CD4-positive, CD25-positive, alpha-beta regulatory T cell (primary cell): ENCODE data around the gene TSPYL1. TPM values are rescaled to one million over a fixed set of nuclear protein-coding genes. Genes with fewer than 3 reads are reported as not detected.

ENCODE experiments used
- ATAC-seq, 2 donors: fragments of 150-1000 bp; cut with Tn5 transposase; one replicate each; pipeline ENCODE4 v1.10.0; 2021; ENCODE audit warnings: low read depth in 2 of 2, moderate number of reproducible peaks in 2 of 2, moderate library complexity in 1 of 2
- DNase-seq, 3 donors: peaks; one replicate each; pipeline versions ENCODE4 v3.0.0 to v3.0.0-alpha.2; 2012 to 2022; ENCODE audit warnings: mixed read lengths in 1 of 3
- H3K27ac ChIP-seq: one replicate; pipeline ENCODE4 v1.7.0; 2013; ENCODE audit warnings: mild to moderate bottlenecking, low read length; ENCODE audit not compliant: insufficient read depth, poor library complexity, severe bottlenecking
- H3K27me3 ChIP-seq: one replicate; pipeline ENCODE4 v1.7.0; 2013; ENCODE audit warnings: low read length; ENCODE audit not compliant: control insufficient read depth, insufficient read depth
- H3K36me3 ChIP-seq: one replicate; pipeline ENCODE4 v1.7.0; 2013; ENCODE audit warnings: mild to moderate bottlenecking, low read length, moderate library complexity; ENCODE audit not compliant: control insufficient read depth, insufficient read depth
- H3K4me1 ChIP-seq: 2 replicates; pipeline ENCODE4 v1.7.0; 2013; ENCODE audit warnings: mild to moderate bottlenecking, low read length; ENCODE audit not compliant: insufficient read depth, control insufficient read depth, poor library complexity, severe bottlenecking
- H3K4me3 ChIP-seq: one replicate; pipeline ENCODE4 v1.7.0; 2013; ENCODE audit warnings: low read depth, mild to moderate bottlenecking, low read length, moderate library complexity
- H3K9me3 ChIP-seq, 2 experiments: 1 replicate in 1 of 2; 2 replicates in 1 of 2; pipeline ENCODE4 v1.7.0; 2013; ENCODE audit warnings: low read length in 2 of 2, mild to moderate bottlenecking in 1 of 2, moderate library complexity in 1 of 2; ENCODE audit not compliant: control insufficient read depth in 2 of 2
- H3K27ac Mint-ChIP-seq, 3 donors: one replicate each; pipeline ENCODE4 v1.8.0; 2020 to 2022; ENCODE audit warnings: mild to moderate bottlenecking in 3 of 3, mixed read lengths in 3 of 3, moderate library complexity in 2 of 3
- H3K27me3 Mint-ChIP-seq: one replicate; pipeline ENCODE4 v1.8.0; 2022; ENCODE audit warnings: mild to moderate bottlenecking, mixed read lengths
- H3K36me3 Mint-ChIP-seq: one replicate; pipeline ENCODE4 v1.8.0; 2020; ENCODE audit warnings: mixed read lengths
- H3K4me1 Mint-ChIP-seq, 4 donors: one replicate each; pipeline ENCODE4 v1.8.0; 2020 to 2022; ENCODE audit warnings: mixed read lengths in 4 of 4, mild to moderate bottlenecking in 1 of 4
- H3K4me3 Mint-ChIP-seq, 4 donors: one replicate each; pipeline ENCODE4 v1.8.0; 2020 to 2022; ENCODE audit warnings: mild to moderate bottlenecking in 4 of 4, mixed read lengths in 4 of 4, moderate library complexity in 3 of 4
- H3K9me3 Mint-ChIP-seq, 7 donors: one replicate each; pipeline ENCODE4 v1.8.0; 2020 to 2022; ENCODE audit warnings: mixed read lengths in 7 of 7, mild to moderate bottlenecking in 3 of 7, moderate library complexity in 2 of 7
- polyA plus RNA-seq, 4 donors: library from polyadenylated mRNA; unstranded; fragments of 300-500 nt; fragmentation: Illumina TruSeq; gene quantifications; one replicate each; pipeline ENCODE4 v1.2.3, GENCODE V29; 2021
- total RNA-seq: library from RNA; stranded (reverse); gene quantifications from one replicate; pipeline ENCODE4 v1.2.3, GENCODE V29; 2022

The TSPYL1 gene
- total and polyA plus RNA-seq, 5 donors from 2014 or later = 38.3 to 188 (median 48.3) TPM

DNA sequence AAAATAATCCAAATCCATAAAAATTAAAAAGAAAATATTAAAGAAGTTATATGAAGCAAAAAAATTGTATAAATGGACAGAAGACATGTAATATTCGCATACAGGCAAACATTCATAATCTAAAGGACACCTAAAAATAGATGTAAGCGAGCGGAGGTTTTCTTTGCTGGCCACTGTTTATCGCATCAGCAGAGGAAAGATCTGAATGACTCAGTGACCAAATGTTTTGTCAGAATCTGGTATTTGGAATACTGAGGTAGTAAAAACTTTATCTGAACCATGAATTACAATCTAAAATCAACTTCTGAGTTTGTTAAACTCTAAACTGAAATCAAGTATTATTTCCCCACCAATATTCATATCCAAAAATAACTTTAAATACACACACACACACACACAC lies 33.6 kb downstream of the TSPYL1 start:
- H3K9me3 ChIP-seq = no peaks in the 10 kb centered on the region
- peaks cover 4% of the 10 kb centered on the region for H3K36me3 ChIP-seq
- no peak overlapping the region for H3K4me3 ChIP-seq
- H3K27ac ChIP-seq = no peak overlapping the region
- no peaks in the 10 kb centered on the region for H3K27me3 Mint-ChIP-seq
- no peak overlapping the region for H3K27ac Mint-ChIP-seq
- DNase-seq (no peak), ATAC-seq (no peak)
- H3K4me1 Mint-ChIP-seq = peaks cover 8 to 29% (median 18%) of the 10 kb centered on the region in 4 donors
- H3K4me3 Mint-ChIP-seq = no peak overlapping the region
- H3K9me3 Mint-ChIP-seq = no peaks in the 10 kb centered on the region
- H3K36me3 Mint-ChIP-seq = no peaks in the 10 kb centered on the region
- H3K4me1 ChIP-seq = peaks cover 16% of the 10 kb centered on the region
- no peaks in the 10 kb centered on the region for H3K27me3 ChIP-seq

DNA sequence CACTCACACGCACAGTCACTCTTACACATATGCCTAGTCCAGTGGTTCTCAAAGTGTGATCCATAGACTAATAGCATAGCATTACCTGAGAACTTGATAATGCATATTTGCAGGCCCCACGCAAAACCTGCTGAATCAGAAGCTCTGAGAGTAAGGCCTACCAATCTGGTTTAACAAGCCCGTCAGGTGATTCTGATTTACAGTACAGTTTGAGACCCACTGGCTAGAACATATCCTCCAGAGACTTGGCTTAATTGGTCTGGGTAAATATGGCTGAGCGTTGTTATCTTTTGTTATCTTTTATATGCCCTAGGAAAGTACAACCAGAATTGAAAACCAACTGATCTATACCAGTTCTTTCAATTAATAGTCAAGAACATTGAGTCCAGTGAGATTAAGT lies 35.4 kb downstream of the TSPYL1 start:
- Mint-ChIP-seq H3K4me3 (no peak overlapping the region), H3K27me3 (no peaks in the 10 kb centered on the region), H3K4me1 (peaks cover 7 to 16% (median 9%) of the 10 kb centered on the region in 4 donors), H3K9me3 (no peaks in the 10 kb centered on the region), H3K36me3 (peaks cover 11% of the 10 kb centered on the region), H3K27ac (no peak overlapping the region)
- H3K27ac ChIP-seq = no peak overlapping the region
- H3K36me3 ChIP-seq = peaks cover 7% of the 10 kb centered on the region
- H3K4me1 ChIP-seq = no peaks in the 10 kb centered on the region
- no peaks in the 10 kb centered on the region for H3K27me3 ChIP-seq
- H3K4me3 ChIP-seq = no peak overlapping the region
- no peak for ATAC-seq
- no peaks in the 10 kb centered on the region for H3K9me3 ChIP-seq
- no peak for DNase-seq

DNA sequence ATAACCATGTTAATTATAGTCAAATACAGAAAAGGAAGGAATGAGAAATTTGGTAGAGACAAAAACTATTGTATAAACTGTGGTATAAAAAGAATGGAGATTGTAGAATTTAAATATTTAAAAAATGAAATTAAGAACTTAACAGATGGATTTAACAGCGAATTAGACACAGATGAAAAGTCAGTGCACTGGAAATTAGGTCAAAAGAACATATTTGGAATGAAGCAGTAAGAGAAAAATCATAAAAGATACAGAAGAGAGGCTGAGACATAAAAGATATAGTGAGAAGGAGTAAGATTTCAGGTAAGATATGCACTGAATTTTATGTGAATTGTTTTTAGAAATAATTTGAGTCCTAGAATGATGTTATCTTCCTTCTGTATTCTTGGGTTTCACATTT lies 39.9 kb downstream of the TSPYL1 start:
- Mint-ChIP-seq H3K4me1 (peaks cover 0 to 2% (median 0%) of the 10 kb centered on the region in 4 donors), H3K4me3 (no peak overlapping the region), H3K36me3 (peaks cover 18% of the 10 kb centered on the region), H3K27ac (no peak overlapping the region), H3K27me3 (no peaks in the 10 kb centered on the region), H3K9me3 (no peaks in the 10 kb centered on the region)
- Histone ChIP-seq H3K27me3 (no peaks in the 10 kb centered on the region), H3K27ac (no peak overlapping the region), H3K36me3 (peaks cover 28% of the 10 kb centered on the region), H3K4me3 (no peak overlapping the region), H3K4me1 (no peaks in the 10 kb centered on the region), H3K9me3 (no peaks in the 10 kb centered on the region)
- DNase-seq (no peak), ATAC-seq (no peak)

DNA sequence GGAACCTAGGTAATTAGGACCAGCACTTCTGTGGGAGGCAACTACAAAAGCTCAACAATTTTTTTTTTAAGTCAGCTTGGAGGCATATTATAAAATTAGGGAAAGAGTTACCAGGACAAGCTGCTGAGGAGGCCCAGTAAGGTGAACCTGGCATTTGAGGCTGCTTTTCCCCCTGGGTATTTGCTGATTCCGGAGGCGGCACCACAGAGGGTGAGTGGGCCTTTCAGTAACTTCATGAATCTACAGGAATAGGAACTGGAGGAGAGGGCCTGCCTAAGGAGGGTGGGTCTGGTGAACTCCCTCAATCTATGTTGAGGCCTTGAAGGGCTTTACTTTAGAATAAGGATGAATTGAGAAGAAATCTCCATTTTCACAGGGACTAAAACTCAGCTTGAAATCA lies 40.5 kb downstream of the TSPYL1 start:
- Mint-ChIP-seq H3K27ac (no peak overlapping the region), H3K27me3 (no peaks in the 10 kb centered on the region), H3K9me3 (no peaks in the 10 kb centered on the region), H3K36me3 (peaks cover 18% of the 10 kb centered on the region), H3K4me3 (no peak overlapping the region), H3K4me1 (peaks cover 0 to 2% (median 0%) of the 10 kb centered on the region in 4 donors)
- H3K36me3 ChIP-seq = peaks cover 26% of the 10 kb centered on the region
- H3K4me3 ChIP-seq = no peak overlapping the region
- DNase-seq = no peak
- no peaks in the 10 kb centered on the region for H3K4me1 ChIP-seq
- no peak for ATAC-seq
- H3K27ac ChIP-seq = no peak overlapping the region
- no peaks in the 10 kb centered on the region for H3K27me3 ChIP-seq
- no peaks in the 10 kb centered on the region for H3K9me3 ChIP-seq

DNA sequence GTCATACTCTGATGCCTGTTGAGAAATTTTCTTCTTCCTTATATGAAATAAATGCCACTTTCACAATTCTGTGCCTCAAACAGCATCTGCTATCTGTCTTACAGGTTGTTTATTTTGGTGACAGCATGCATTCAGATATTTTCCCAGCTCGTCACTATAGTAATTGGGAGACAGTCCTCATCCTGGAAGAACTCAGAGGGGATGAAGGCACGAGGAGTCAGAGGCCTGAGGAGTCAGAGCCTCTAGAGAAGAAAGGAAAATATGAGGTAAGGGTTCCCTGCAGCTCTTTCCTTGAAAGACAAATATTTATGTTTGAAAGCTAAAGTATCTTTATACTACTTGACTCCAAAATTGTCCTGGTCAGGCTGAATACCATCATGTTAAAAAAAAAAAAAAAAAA lies 41.6 kb downstream of the TSPYL1 start:
- H3K9me3 Mint-ChIP-seq = no peaks in the 10 kb centered on the region
- Histone ChIP-seq H3K4me3 (no peak overlapping the region), H3K27me3 (no peaks in the 10 kb centered on the region), H3K27ac (no peak overlapping the region), H3K36me3 (peaks cover 24% of the 10 kb centered on the region), H3K9me3 (no peaks in the 10 kb centered on the region), H3K4me1 (no peaks in the 10 kb centered on the region)
- H3K4me1 Mint-ChIP-seq = peaks cover 0 to 2% (median 0%) of the 10 kb centered on the region in 4 donors
- H3K36me3 Mint-ChIP-seq = peaks cover 18% of the 10 kb centered on the region
- no peak overlapping the region for H3K4me3 Mint-ChIP-seq
- no peak for DNase-seq
- no peak for ATAC-seq
- no peaks in the 10 kb centered on the region for H3K27me3 Mint-ChIP-seq
- H3K27ac Mint-ChIP-seq = no peak overlapping the region

DNA sequence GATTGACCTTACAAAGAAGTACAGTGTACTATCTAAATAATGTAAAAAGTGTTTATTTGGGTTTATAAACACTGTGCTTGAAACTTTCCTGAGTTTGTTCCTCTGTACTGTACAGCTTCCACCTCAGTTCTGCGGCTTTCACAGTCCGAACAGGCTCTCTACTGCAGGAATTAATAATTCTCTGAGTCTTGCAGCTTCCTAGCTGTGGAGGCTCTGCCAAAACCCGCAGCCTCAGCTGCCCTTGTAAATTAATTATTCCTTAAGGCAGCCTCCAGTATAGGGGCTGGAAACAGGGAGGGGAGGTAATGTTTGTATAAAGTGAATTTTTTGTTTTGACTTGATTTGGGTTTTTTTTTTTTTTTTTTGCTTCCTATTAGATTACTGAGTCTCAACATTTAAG lies 45.0 kb downstream of the TSPYL1 start:
- H3K4me1 ChIP-seq = no peaks in the 10 kb centered on the region
- peaks cover 18% of the 10 kb centered on the region for H3K36me3 Mint-ChIP-seq
- H3K4me1 Mint-ChIP-seq = peaks cover 0 to 5% (median under 1%) of the 10 kb centered on the region in 4 donors
- H3K9me3 Mint-ChIP-seq = no peaks in the 10 kb centered on the region
- H3K27me3 ChIP-seq = no peaks in the 10 kb centered on the region
- H3K27ac ChIP-seq = no peak overlapping the region
- ATAC-seq (no peak), DNase-seq (no peak)
- H3K4me3 Mint-ChIP-seq = no peak overlapping the region
- H3K27ac Mint-ChIP-seq = no peak overlapping the region
- H3K4me3 ChIP-seq = no peak overlapping the region
- no peaks in the 10 kb centered on the region for H3K9me3 ChIP-seq
- no peaks in the 10 kb centered on the region for H3K27me3 Mint-ChIP-seq
- H3K36me3 ChIP-seq = peaks cover 25% of the 10 kb centered on the region

DNA sequence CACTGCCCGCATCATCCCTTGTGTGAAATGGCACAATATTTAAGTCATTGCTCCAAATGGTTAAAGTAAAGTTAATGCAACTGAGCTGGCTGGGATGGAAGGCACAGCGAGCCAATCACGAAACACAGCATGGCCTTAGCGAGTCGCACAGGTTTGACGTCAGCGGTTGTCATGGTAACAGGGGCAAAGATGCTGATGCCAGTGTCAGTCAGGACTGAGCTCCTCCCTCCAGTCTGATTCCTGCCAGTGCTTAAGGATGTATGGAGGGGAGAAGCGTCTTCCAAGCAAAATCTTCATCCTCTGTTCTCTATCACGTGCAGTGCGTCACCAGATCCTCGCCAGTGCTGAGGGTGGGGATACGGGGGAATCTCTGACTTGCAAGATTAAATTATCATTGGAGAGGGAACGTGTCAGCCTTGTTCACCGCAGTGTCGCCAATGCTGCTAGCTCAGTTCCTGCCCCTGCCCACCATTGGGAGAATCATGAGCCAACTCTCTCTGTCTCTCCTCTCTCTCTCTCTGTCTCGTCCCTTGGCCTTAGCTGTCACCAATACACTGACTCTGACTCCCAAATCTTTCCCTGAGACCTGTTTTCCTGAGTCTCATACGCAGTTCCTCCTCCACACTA lies 50.3 kb downstream of the TSPYL1 start:
- ATAC-seq = no peak
- Mint-ChIP-seq H3K27ac (peak overlapping the region in 2 of 3 donors; percentile 60 to 67), H3K4me3 (no peak overlapping the region), H3K9me3 (peaks cover 0 to 1% (median 0%) of the 10 kb centered on the region in 7 donors), H3K4me1 (peaks cover 0 to 5% (median under 1%) of the 10 kb centered on the region in 4 donors), H3K36me3 (peaks cover 24% of the 10 kb centered on the region), H3K27me3 (no peaks in the 10 kb centered on the region)
- DNase-seq = peak in 1 of 3 donors; percentile 12
- H3K27me3 ChIP-seq = no peaks in the 10 kb centered on the region
- H3K4me3 ChIP-seq = no peak overlapping the region
- H3K27ac ChIP-seq = no peak overlapping the region
- H3K4me1 ChIP-seq = no peaks in the 10 kb centered on the region
- peaks cover 3% of the 10 kb centered on the region for H3K36me3 ChIP-seq
- H3K9me3 ChIP-seq = no peaks in the 10 kb centered on the region
